HepG2 (cell line): ENCODE results near the gene RANBP3. TPM values are rescaled to one million over a fixed set of nuclear protein-coding genes. Genes with fewer than 3 reads are reported as not detected.

Experiments used
- ATAC-seq: fragments of 200-7000 bp; cut with Tn5 transposase; 3 replicates; pipeline ENCODE4 v1.9.1; 2020; ENCODE audit warnings: mild to moderate bottlenecking, moderate library complexity
- BruUV-seq: library from RNA; stranded (reverse); fragments of 400-500 nt; replicated peaks from 2 replicates; lab custom pipeline; 2021; lab: Mats Ljungman, UMichigan
- CTCF ChIA-PET: fragments of 300-600 bp; formaldehyde crosslinking; extraction: SDS; loops from one replicate; lab custom pipeline; 2021; ENCODE audit warnings: low total read pairs, inconsistent platforms, low intra/inter-chr PET ratio; lab: Yijun Ruan, JAX
- POLR2A ChIA-PET: fragments of 350-600 bp; sonication (Branson Sonifier 250); formaldehyde crosslinking; loops from one replicate; lab custom pipeline; 2020; ENCODE audit warnings: antibody characterized with exemption, inconsistent platforms; lab: Yijun Ruan, JAX
- DNase-seq: peaks from one replicate; pipeline ENCODE4 v3.0.0-alpha.2; 2015; ENCODE audit warnings: low spot score
- FAIRE-seq: peaks from 3 replicates; lab custom pipeline; 2011; peaks lifted over from hg19 to GRCh38; lab: Jason Lieb, UNC
- H2AFZ ChIP-seq: one replicate; pipeline ENCODE4 v1.6.1; 2011; ENCODE audit warnings: low read length, inconsistent platforms
- H3K27ac ChIP-seq: fragments of 300-600 bp; 3 replicates; pipeline ENCODE4 v1.8.0; 2011; ENCODE audit warnings: mixed run types, mild to moderate bottlenecking, mixed read lengths, low read length, inconsistent platforms; ENCODE audit not compliant: insufficient read depth; ENCODE audit errors: extremely low read length
- H3K27me3 ChIP-seq, 2 experiments: fragments of 200-600 bp in 1 of 2; 2 replicates in 1 of 2; 3 replicates in 1 of 2; pipeline versions ENCODE4 v1.6.0 to v1.8.0; 2011; ENCODE audit warnings: low read length in 2 of 2, mild to moderate bottlenecking in 2 of 2, moderate library complexity in 2 of 2, inconsistent platforms in 1 of 2; ENCODE audit not compliant: insufficient read depth in 2 of 2, control insufficient read depth in 1 of 2
- H3K36me3 ChIP-seq, 2 experiments: fragments of 200-600 bp in 1 of 2; replicated peaks in 1 of 2; 2 replicates in 1 of 2; 3 replicates in 1 of 2; pipeline versions ENCODE4 v1.5.1 to v1.8.0; 2011; ENCODE audit warnings: low read length in 2 of 2, inconsistent platforms in 1 of 2; ENCODE audit not compliant: insufficient read depth in 2 of 2, control insufficient read depth in 1 of 2
- H3K4me1 ChIP-seq: 2 replicates; pipeline ENCODE4 v1.5.1; 2012; ENCODE audit warnings: low read length, inconsistent platforms; ENCODE audit not compliant: insufficient read depth
- H3K4me2 ChIP-seq: 2 replicates; pipeline ENCODE4 v1.6.0; 2011; ENCODE audit warnings: low read depth, low read length, inconsistent platforms
- H3K4me3 ChIP-seq, 3 experiments: fragments of 200-600 bp in 1 of 3; sonication (generic), shearing (Covaris generic) in 1 of 3; replicated peaks in 1 of 3; 2 replicates each; pipeline ENCODE4 v1.5.1; 2011 to 2016; ENCODE audit warnings: low read length in 3 of 3, inconsistent platforms in 2 of 3, low read depth in 2 of 3, mild to moderate bottlenecking in 2 of 3, control low read depth in 1 of 3, mixed read lengths in 1 of 3; ENCODE audit not compliant: insufficient read depth in 1 of 3
- H3K79me2 ChIP-seq: one replicate; pipeline ENCODE4 v1.6.1; 2011; ENCODE audit warnings: low read length, inconsistent platforms; ENCODE audit not compliant: insufficient read depth
- H3K9ac ChIP-seq: 2 replicates; pipeline ENCODE4 v1.6.0; 2011; ENCODE audit warnings: mild to moderate bottlenecking, low read depth, low read length, inconsistent platforms; ENCODE audit not compliant: insufficient read depth
- H3K9me3 ChIP-seq: 2 replicates; pipeline ENCODE4 v1.5.1; 2012; ENCODE audit warnings: mild to moderate bottlenecking, low read length
- H4K20me1 ChIP-seq: 2 replicates; pipeline ENCODE4 v1.6.0; 2011; ENCODE audit warnings: inconsistent platforms, mild to moderate bottlenecking, low read length, moderate library complexity; ENCODE audit not compliant: insufficient read depth
- BRCA1 ChIP-seq: sonication (generic); formaldehyde crosslinking; IDR thresholded peaks from 2 replicates; pipeline ENCODE4 v1.4.0; 2020; ENCODE audit warnings: missing genetic modification reagents
- CENPT ChIP-seq: sonication (generic); formaldehyde crosslinking; IDR thresholded peaks from 2 replicates; pipeline ENCODE4 v1.8.0; 2022; ENCODE audit warnings: low read depth, mild to moderate bottlenecking, moderate library complexity, missing genetic modification reagents
- FLYWCH1 ChIP-seq: sonication (generic); formaldehyde crosslinking; IDR thresholded peaks from 2 replicates; pipeline ENCODE4 v1.8.1; 2023; ENCODE audit warnings: mild to moderate bottlenecking, missing genetic modification reagents
- KDM5B ChIP-seq: sonication (generic); formaldehyde crosslinking; IDR thresholded peaks from 2 replicates; pipeline ENCODE4 v1.4.0; 2020; ENCODE audit warnings: missing genetic modification reagents, mild to moderate bottlenecking, borderline replicate concordance
- KLF16 ChIP-seq, 2 experiments: sonication (generic) in 1 of 2; formaldehyde crosslinking in 1 of 2; IDR thresholded peaks; 2 replicates each; pipeline versions ENCODE4 v1.6.1 to v1.8.0; 2016 to 2023; ENCODE audit warnings: missing genetic modification reagents in 2 of 2, missing compliant biosample characterization in 1 of 2
- MYC ChIP-seq: sonication (generic); formaldehyde crosslinking; IDR thresholded peaks from 2 replicates; pipeline ENCODE4 v1.9.0; 2021; ENCODE audit warnings: missing genetic modification reagents, borderline replicate concordance
- NFYB ChIP-seq: sonication (generic); formaldehyde crosslinking; IDR thresholded peaks from 2 replicates; pipeline ENCODE4 v1.4.0; 2020; ENCODE audit warnings: missing genetic modification reagents
- ONECUT2 ChIP-seq: sonication (generic); formaldehyde crosslinking; IDR thresholded peaks from 2 replicates; pipeline ENCODE4 v1.4.0; 2020; ENCODE audit warnings: missing genetic modification reagents
- REL ChIP-seq: sonication (generic); formaldehyde crosslinking; conservative IDR thresholded peaks from 2 replicates; pipeline ENCODE4 v1.8.0; 2022; ENCODE audit warnings: mild to moderate bottlenecking, missing genetic modification reagents, moderate library complexity
- RELA ChIP-seq: sonication (generic); formaldehyde crosslinking; IDR thresholded peaks from 2 replicates; pipeline ENCODE4 v1.4.0; 2020; ENCODE audit warnings: missing genetic modification reagents
- SAP130 ChIP-seq: IDR thresholded peaks from 2 replicates; pipeline ENCODE4 v1.6.1; 2016; ENCODE audit warnings: low read depth
- SOX5 ChIP-seq: IDR thresholded peaks from 2 replicates; pipeline ENCODE4 v1.6.1; 2016; ENCODE audit warnings: borderline replicate concordance
- ZBTB38 ChIP-seq: sonication (generic); formaldehyde crosslinking; IDR thresholded peaks from 2 replicates; pipeline ENCODE4 v1.5.1; 2020; ENCODE audit warnings: mild to moderate bottlenecking, missing genetic modification reagents
- ZMYM3 ChIP-seq: sonication (generic); formaldehyde crosslinking; IDR thresholded peaks from 2 replicates; pipeline ENCODE4 v1.5.1; 2020; ENCODE audit warnings: mild to moderate bottlenecking, missing genetic modification reagents
- ZNF12 ChIP-seq: sonication (generic); formaldehyde crosslinking; IDR thresholded peaks from 2 replicates; pipeline ENCODE4 v1.5.0; 2020; ENCODE audit warnings: missing genetic modification reagents
- ZNF207 ChIP-seq: fragments of 450-650 bp; IDR thresholded peaks from 2 replicates; pipeline ENCODE4 v1.6.1; 2016; ENCODE audit warnings: antibody characterized with exemption, borderline replicate concordance
- ZNF605 ChIP-seq: sonication (generic); formaldehyde crosslinking; IDR thresholded peaks from 2 replicates; pipeline ENCODE4 v1.8.0; 2022; ENCODE audit warnings: mild to moderate bottlenecking, missing genetic modification reagents
- ZNF652 ChIP-seq: IDR thresholded peaks from 2 replicates; pipeline ENCODE4 v1.6.1; 2016; ENCODE audit warnings: low read depth, borderline replicate concordance
- ZNF672 ChIP-seq: sonication (generic); formaldehyde crosslinking; IDR thresholded peaks from 2 replicates; pipeline ENCODE4 v1.8.1; 2022; ENCODE audit warnings: missing genetic modification reagents
- WGBS: methylation state at CpG from one replicate; pipeline ENCODE4 v1.1.6; 2017; ENCODE audit warnings: low lambda C conversion rate; 5-methylcytosine and 5-hydroxymethylcytosine counted together
- in situ Hi-C: cut with HindIII; loops from 2 replicates; pipeline ENCODE4 v1.10.0; 2017; ENCODE audit warnings: low pct_unique_long_range_greater_than_20kb; ENCODE audit not compliant: extremely low pct_ligation_motif_present
- intact Hi-C: fragments of 100-400 bp; cut with micrococcal nuclease; formaldehyde crosslinking; loops from one replicate; pipeline ENCODE4 v1.10.0; 2022; ENCODE audit not compliant: unreplicated experiment
- polyA plus RNA-seq, 8 experiments: library from polyadenylated mRNA; depleted of rRNA in 3 of 8; stranded (reverse) in 7 of 8; unstranded in 1 of 8; fragments of >200 nt; fragmentation: Illumina TruSeq in 4 of 8; extraction: Trizol in 4 of 8; gene quantifications; 2 replicates each; pipeline versions ENCODE4 v1.2.1 to v1.2.3, GENCODE V29; 2011 to 2016; ENCODE audit warnings: low read depth in 4 of 8, missing spikeins in 1 of 8, mixed read lengths in 1 of 8; ENCODE audit not compliant: insufficient read depth in 1 of 8
- total RNA-seq, 5 experiments: library from RNA; depleted of rRNA; stranded (reverse); fragments of >200 nt; fragmentation: Illumina TruSeq; extraction: Trizol; gene quantifications; 2 replicates each; pipeline ENCODE4 v1.2.3, GENCODE V29; 2016; ENCODE audit warnings: low read depth in 1 of 5
- TF ChIP-seq, protein P1 (sequence below): IDR thresholded peaks from 2 replicates; pipeline ENCODE4 v1.6.1; 2016; ENCODE audit warnings: missing compliant biosample characterization, missing genetic modification reagents, borderline replicate concordance

Gene RANBP3
- total and polyA plus RNA-seq, 2 of the 13 experiments (the other 11 are each of a cell fraction or from before 2014, with no cell fraction given), result 39.5 to 149 TPM

GRCh38 chr19:5984600-5984999, 6.7 kb upstream of the RANBP3 start:
- no peak overlapping the region for H3K9ac ChIP-seq
- CTCF ChIA-PET, result no interaction called here
- H4K20me1 ChIP-seq, result no peaks in the 10 kb centered on the region
- H3K36me3 ChIP-seq, result no peaks in the 10 kb centered on the region
- no peaks in the 10 kb centered on the region for H3K9me3 ChIP-seq
- H3K4me3 ChIP-seq, result no peak overlapping the region
- intact Hi-C loops (no loop called here), in situ Hi-C loops (no loop called here)
- TF ChIP-seq ZNF605 (CRISPR knock-in tag) (no peak), SOX5 (no peak), KDM5B (no peak), ZMYM3 (CRISPR knock-in tag) (no peak), RELA (CRISPR knock-in tag) (no peak)
- TF ChIP-seq, protein P1, sequence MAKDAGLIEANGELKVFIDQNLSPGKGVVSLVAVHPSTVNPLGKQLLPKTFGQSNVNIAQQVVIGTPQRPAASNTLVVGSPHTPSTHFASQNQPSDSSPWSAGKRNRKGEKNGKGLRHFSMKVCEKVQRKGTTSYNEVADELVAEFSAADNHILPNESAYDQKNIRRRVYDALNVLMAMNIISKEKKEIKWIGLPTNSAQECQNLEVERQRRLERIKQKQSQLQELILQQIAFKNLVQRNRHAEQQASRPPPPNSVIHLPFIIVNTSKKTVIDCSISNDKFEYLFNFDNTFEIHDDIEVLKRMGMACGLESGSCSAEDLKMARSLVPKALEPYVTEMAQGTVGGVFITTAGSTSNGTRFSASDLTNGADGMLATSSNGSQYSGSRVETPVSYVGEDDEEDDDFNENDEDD, result no peak
- peaks cover 3% of the 10 kb centered on the region for H3K79me2 ChIP-seq
- POLR2A ChIA-PET, result interaction anchor here (2.5 kb wide), 1 partner anchor 9 kb away, joined by 10 read pairs; no protein-coding TSS in a partner anchor
- BruUV-seq, result no TSS peak
- no peak overlapping the region for H3K4me2 ChIP-seq
- WGBS, result 96% methylated on average over 4 of the region's 4 CpGs
- H3K27me3 ChIP-seq, result peaks cover 0 to 4% of the 10 kb centered on the region in 2 experiments; a peak in 1 of 5 replicates
- FAIRE-seq (no peak), ATAC-seq (no peak), DNase-seq (no peak)
- H2AFZ ChIP-seq, result no peak overlapping the region
- no peak overlapping the region for H3K27ac ChIP-seq
- peaks cover 91% of the 10 kb centered on the region for H3K4me1 ChIP-seq

DNA sequence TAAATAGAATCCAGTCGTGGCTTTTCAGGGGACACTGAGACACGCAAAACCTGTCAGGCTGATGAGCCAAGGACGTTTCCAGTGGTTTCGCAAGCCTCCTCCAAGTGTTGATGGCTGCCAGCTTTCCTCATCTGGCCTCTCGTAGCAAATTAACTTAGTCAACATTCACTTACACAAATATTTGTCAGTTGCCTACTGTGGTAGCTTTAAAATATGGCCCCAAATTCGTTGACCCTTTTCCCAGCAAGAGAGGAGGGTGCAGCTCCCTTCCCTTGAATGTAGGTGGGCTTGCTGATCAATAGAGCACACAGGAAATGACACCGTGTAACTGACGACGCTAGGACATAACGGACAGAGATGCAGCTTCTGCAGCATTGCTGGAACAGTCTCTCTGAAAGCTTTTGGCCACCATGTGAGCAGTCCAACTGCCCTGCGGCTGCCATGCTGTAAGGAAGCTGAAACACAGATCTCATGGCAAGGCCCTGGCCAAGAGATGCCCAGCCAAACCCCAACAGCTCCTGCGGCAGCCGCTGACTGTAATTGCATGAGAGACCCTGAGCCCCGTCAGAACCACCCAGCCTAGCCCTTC, 5.5 kb upstream of the RANBP3 start:
- Histone ChIP-seq H2AFZ (peak overlapping the region; percentile 12), H3K9me3 (no peaks in the 10 kb centered on the region), H3K9ac (no peak overlapping the region; the same call in 1 of the 2 replicates), H3K4me2 (peak overlapping the region; percentile 69), H3K4me3 (peak overlapping the region; percentile 17 to 39 (median 22); a peak in 2 of 6 replicates), H3K27me3 (no peaks in the 10 kb centered on the region), H3K27ac (peak overlapping the region; percentile 56), H4K20me1 (no peaks in the 10 kb centered on the region), H3K4me1 (peaks cover 93% of the 10 kb centered on the region), H3K79me2 (peaks cover 13% of the 10 kb centered on the region), H3K36me3 (no peaks in the 10 kb centered on the region; a peak in 1 of 5 replicates)
- FAIRE-seq (peak; percentile 64), DNase-seq (no peak), ATAC-seq (peak; percentile 49)
- ChIA-PET POLR2A (interaction anchor here (0.7 to 2.5 kb wide), 3 partner anchors 8 to 21 kb away, joined by 3 to 10 read pairs (median 3); no protein-coding TSS in a partner anchor), CTCF (no interaction called here)
- in situ Hi-C loops (no loop called here), intact Hi-C loops (no loop called here)
- no TSS peak for BruUV-seq
- 27% methylated on average over 12 of the region's 14 CpGs for WGBS
- TF ChIP-seq FLYWCH1 (CRISPR knock-in tag), result no peak
- TF ChIP-seq ZNF12, result peak; percentile 17; the same call in 1 of the 2 replicates
- no peak for TF ChIP-seq ZNF672
- no peak for TF ChIP-seq ZNF652
- TF ChIP-seq ONECUT2 (CRISPR knock-in tag), result peak; percentile 49; the same call in 1 of the 2 replicates
- TF ChIP-seq SAP130 (CRISPR knock-in tag), result peak; percentile 50
- TF ChIP-seq CENPT (CRISPR knock-in tag), result no peak
- peak; percentile 27; the same call in 1 of the 2 replicates for TF ChIP-seq NFYB
- peak; percentile 65; the same call in 1 of the 2 replicates for TF ChIP-seq ZBTB38 (CRISPR knock-in tag)
- no peak for TF ChIP-seq MYC (CRISPR knock-in tag)
- TF ChIP-seq BRCA1 (CRISPR knock-in tag), result no peak
- TF ChIP-seq ZNF207, result no peak
- peak in 1 of 2 experiments; percentile 59; a peak in 1 of 4 replicates for TF ChIP-seq KLF16 (CRISPR knock-in tag; IDR thresholded peaks at IDR 0.05)
- TF ChIP-seq REL (CRISPR knock-in tag), result no peak
